ENCODE data around the gene SELENOI.

- no peak for TF ChIP-seq CTCF (conservative IDR thresholded peaks at IDR 0.05; ENCODE audit: low read depth in 2 of 2)
- no peak for TF ChIP-seq REST (IDR thresholded peaks at IDR 0.05; ENCODE audit: unreplicated experiment)
- TF ChIP-seq EZH2 (IDR thresholded peaks at IDR 0.05; ENCODE audit: low read depth, unreplicated experiment): no peak
- TF ChIP-seq ETS1 (IDR thresholded peaks at IDR 0.05): no peak
- no peak for TF ChIP-seq EZH2phosphoT487 (IDR thresholded peaks at IDR 0.05; ENCODE audit: unreplicated experiment)
- TF ChIP-seq POLR2AphosphoS5 (IDR thresholded peaks at IDR 0.05; ENCODE audit: low read depth): no peak
- TF ChIP-seq ZNF114 (CRISPR knock-in tag; IDR thresholded peaks at IDR 0.05): no peak
- TF ChIP-seq STAT1 (IDR thresholded peaks at IDR 0.05; ENCODE audit: unreplicated experiment): no peak
- TF ChIP-seq CREB1 (CRISPR knock-in tag; IDR thresholded peaks at IDR 0.05; ENCODE audit: low read depth): no peak
- TF ChIP-seq NANOG (IDR thresholded peaks at IDR 0.05; ENCODE audit: borderline replicate concordance): no peak
Measured at GRCh38 chr2:26387189-26387588, 41.2 kb downstream of the SELENOI start.
